MM.1S (cell line): ENCODE data around the gene KLK15.

ENCODE experiments used
- CTCF ChIP-seq: fragments of 300-600 bp; sonication (generic); IDR thresholded peaks from 2 replicates; pipeline ENCODE4 v1.5.1; 2016; ENCODE audit warnings: antibody characterized with exemption, low read length, mixed read lengths
- EZH2phosphoT487 ChIP-seq: fragments of 300-600 bp; sonication (generic); IDR thresholded peaks from 2 replicates; pipeline ENCODE4 v1.6.1; 2018; ENCODE audit warnings: antibody characterized with exemption, low read length

- no peak for TF ChIP-seq CTCF
- TF ChIP-seq EZH2phosphoT487: no peak
Measured at GRCh38 chr19:50861496-50862286, 28.3 kb upstream of the KLK15 start.
